SJSA1 (cell line): ENCODE results near the gene WFIKKN2. TPM values are rescaled to one million over a fixed set of nuclear protein-coding genes. Genes with fewer than 3 reads are reported as not detected.

Experiments used
- DNase-seq, 2 experiments: peaks; one replicate each; pipeline ENCODE4 v3.0.0-alpha.2; 2015 to 2020; ENCODE audit warnings: low spot score in 2 of 2, low read depth in 1 of 2
- H3K27ac ChIP-seq: fragments of 250-450 bp; sonication (Bioruptor Pico); 2 replicates; pipeline ENCODE4 v1.5.1; 2020; ENCODE audit warnings: mild to moderate bottlenecking, moderate library complexity
- H3K27me3 ChIP-seq: fragments of 250-450 bp; sonication (Bioruptor Pico); replicated peaks from 2 replicates; pipeline ENCODE4 v1.5.1; 2020; ENCODE audit warnings: mild to moderate bottlenecking, moderate library complexity
- H3K36me3 ChIP-seq: fragments of 250-450 bp; sonication (Bioruptor Pico); 2 replicates; pipeline ENCODE4 v1.5.1; 2020; ENCODE audit warnings: mild to moderate bottlenecking
- H3K4me1 ChIP-seq: fragments of 250-450 bp; sonication (Bioruptor Pico); replicated peaks from 2 replicates; pipeline ENCODE4 v1.6.1; 2021; ENCODE audit warnings: mild to moderate bottlenecking
- H3K4me3 ChIP-seq: fragments of 250-450 bp; sonication (Bioruptor Pico); 2 replicates; pipeline ENCODE4 v1.5.1; 2020; ENCODE audit warnings: mild to moderate bottlenecking
- H3K9me3 ChIP-seq: fragments of 250-450 bp; sonication (Bioruptor Pico); replicated peaks from 2 replicates; pipeline ENCODE4 v1.5.1; 2020; ENCODE audit warnings: mild to moderate bottlenecking
- total RNA-seq: library from RNA; depleted of rRNA; stranded (reverse); fragments of >200 nt; shearing (Covaris generic); gene quantifications from 2 replicates; pipeline ENCODE4 v1.2.3, GENCODE V29; 2014

Gene WFIKKN2
- total RNA-seq, 1 experiment from 2014 or later, result not detected

DNA sequence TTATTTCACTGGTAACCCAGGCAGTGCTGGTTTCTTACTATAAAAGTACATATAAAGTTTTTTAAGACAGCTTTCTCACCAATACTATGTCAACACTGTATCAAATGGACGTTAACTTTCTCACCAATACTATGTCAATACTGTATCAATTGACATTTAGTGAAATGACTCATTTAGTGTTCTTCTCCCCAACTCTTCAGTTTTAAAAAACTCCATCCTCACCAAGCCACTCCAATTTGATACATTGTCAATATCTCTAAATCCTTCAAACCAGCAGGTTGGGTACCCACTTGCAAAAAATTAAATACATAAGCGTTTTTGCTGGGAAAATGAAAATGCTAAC is 25.9 kb downstream of the WFIKKN2 start:
- no peaks in the 10 kb centered on the region for H3K27me3 ChIP-seq
- H3K36me3 ChIP-seq, result peaks cover 27% of the 10 kb centered on the region
- H3K4me1 ChIP-seq, result no peaks in the 10 kb centered on the region
- no peak overlapping the region for H3K4me3 ChIP-seq
- H3K27ac ChIP-seq, result no peak overlapping the region
- H3K9me3 ChIP-seq, result no peaks in the 10 kb centered on the region
- DNase-seq, result no peak

DNA sequence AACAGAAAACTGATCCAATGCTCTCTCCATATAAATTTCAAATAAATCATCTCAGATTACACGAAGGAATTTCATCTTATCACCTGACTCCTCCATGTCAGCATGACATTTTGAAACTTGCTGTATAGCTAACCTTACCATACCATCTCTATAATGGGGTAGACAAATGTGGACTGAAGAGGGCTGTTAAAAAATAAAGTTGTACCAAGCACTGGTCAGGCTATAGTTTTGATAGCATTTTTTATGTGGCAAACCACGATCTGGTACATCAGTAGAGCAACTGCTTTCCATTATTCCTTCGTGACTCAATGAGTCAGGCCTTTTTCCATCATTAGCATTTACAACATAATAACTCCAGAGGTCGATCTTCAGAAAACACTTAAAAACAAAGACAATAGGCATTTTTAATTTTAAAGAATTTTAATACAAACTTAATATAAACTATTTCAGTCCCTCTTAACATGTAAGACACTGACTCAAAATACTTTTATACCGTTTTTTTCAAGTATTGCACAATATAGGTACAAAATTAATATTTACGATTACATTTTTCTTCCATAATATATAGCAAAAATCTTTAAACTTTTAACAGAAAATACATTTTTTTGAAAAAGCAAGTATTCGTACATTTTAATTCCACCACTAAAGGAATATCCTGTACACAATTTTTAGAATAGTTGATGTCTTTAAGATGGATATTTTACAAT is 26.6 kb downstream of the WFIKKN2 start:
- no peak overlapping the region for H3K4me3 ChIP-seq
- H3K27me3 ChIP-seq, result no peaks in the 10 kb centered on the region
- H3K27ac ChIP-seq, result no peak overlapping the region
- H3K36me3 ChIP-seq, result peaks cover 27% of the 10 kb centered on the region
- no peaks in the 10 kb centered on the region for H3K9me3 ChIP-seq
- peaks cover 3% of the 10 kb centered on the region; the same call in 1 of the 2 replicates for H3K4me1 ChIP-seq
- no peak for DNase-seq

DNA sequence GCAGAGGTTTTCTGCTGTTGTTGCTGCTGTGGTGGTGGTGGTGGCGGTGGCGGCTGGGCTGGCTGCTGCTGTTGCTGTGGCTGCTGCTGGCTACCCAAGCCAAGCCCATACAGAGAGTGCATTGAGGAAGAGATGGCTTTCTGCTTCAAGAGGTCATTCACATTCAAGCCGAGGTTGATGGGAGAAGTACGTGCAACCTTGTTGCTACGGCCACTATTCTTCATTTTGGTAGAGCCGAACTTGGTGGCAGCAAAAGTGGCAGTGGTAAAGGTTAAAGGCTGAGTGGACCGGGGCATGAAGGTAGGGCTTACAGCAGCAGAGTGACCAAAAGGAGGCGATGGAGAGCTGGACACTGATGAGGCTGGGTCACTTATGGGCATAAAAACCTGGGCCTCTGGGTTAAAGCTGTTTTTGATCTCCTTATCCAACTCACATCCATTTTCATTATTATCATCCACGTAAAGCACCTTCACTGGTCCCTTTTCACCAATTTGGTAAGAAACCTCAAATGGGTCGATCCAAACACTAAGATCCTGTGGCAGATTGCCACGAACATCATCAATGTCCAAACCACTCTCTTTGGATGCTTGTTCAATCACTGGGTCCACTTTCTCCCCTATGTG is 27.9 kb downstream of the WFIKKN2 start:
- Histone ChIP-seq H3K4me1 (peaks cover 10% of the 10 kb centered on the region), H3K27me3 (no peaks in the 10 kb centered on the region), H3K36me3 (peaks cover 27% of the 10 kb centered on the region), H3K4me3 (no peak overlapping the region), H3K27ac (no peak overlapping the region), H3K9me3 (no peaks in the 10 kb centered on the region)
- DNase-seq, result no peak

DNA sequence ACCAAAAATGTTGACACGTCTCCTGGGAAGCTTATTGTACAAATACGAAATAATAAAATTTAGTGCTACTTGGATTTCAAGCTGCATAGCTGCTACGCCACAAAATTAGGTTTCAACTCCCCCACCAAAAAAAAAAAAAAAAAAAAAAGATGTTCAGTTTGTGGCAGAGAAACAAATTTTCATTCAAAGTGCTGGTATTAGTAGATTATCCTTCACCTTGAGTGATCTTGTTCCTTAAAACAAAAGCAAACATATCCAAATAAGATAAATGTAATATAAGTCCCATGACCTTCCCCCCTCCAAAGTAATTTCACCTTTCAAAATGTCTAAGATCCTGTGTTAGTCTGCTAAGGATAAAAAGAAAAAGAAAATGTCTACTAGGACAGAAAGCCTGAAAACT is 28.5 kb downstream of the WFIKKN2 start:
- H3K27ac ChIP-seq, result no peak overlapping the region
- H3K4me3 ChIP-seq, result no peak overlapping the region
- H3K9me3 ChIP-seq, result no peaks in the 10 kb centered on the region
- H3K36me3 ChIP-seq, result peaks cover 27% of the 10 kb centered on the region
- DNase-seq, result no peak
- peaks cover 10% of the 10 kb centered on the region for H3K4me1 ChIP-seq
- no peaks in the 10 kb centered on the region for H3K27me3 ChIP-seq

DNA sequence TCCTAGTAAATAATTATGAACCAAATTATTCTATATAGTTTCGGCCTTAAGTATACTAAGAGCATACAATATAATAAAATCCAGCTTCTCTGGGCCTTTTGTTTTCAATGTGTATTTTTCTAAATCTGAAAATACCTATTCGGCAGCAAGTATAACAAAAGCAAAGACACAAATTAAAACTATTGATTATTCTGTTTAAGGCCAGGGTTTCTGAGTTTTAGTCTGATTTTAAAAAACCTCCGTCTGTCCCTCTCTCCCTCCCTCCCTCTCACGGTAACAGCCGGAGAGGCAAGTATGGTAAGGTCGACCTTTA is 29.3 kb downstream of the WFIKKN2 start:
- H3K9me3 ChIP-seq, result no peaks in the 10 kb centered on the region
- peaks cover 27% of the 10 kb centered on the region for H3K36me3 ChIP-seq

DNA sequence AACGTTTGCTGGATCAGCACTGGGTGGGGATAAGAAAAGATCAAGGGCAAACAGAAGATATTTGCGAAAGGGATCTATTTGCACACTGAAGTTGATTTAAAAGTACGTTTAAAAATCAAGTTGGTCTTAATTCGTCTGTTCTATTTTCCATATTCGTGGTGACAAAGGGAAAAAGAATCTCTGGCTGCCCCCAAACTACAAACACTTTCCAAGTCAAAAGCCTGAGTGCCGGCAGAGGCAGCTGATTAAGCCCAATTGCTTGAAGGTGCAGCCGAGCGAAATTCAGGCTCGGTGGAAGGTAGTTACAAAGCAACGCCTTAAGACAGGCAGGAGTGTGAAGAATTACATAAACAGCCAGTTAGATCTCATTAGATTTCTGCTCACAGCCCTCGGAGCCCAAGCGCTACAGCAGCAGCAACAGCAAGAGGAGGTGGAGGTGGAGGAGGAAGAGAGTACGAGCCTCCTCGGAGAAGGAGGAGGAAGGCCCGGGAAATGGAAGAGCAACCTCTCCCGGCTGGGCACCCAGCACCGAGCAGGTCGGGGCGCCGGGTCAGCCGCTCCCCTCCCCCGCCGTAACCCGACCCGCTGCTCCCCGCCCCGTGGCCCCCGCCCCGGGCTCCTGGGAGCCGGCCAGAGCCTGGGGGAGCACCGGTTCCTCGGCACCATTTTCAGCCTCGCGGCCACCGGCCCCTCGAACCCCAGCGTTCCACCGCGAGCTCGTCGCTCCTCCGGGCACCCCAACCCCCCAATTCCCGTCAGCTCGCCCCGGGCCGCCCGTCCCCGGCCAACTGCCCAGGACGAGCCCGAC is 29.9 kb downstream of the WFIKKN2 start:
- Histone ChIP-seq H3K9me3 (no peaks in the 10 kb centered on the region), H3K36me3 (peaks cover 27% of the 10 kb centered on the region), H3K27me3 (no peaks in the 10 kb centered on the region), H3K4me3 (peak overlapping the region; percentile 90), H3K4me1 (peaks cover 10% of the 10 kb centered on the region), H3K27ac (peak overlapping the region; percentile 26)
- peak in 1 of 2 experiments; percentile 64 for DNase-seq

More for the DNA sequence above, 29.3 kb downstream of the WFIKKN2 start:
- Histone ChIP-seq H3K4me1 (peaks cover 10% of the 10 kb centered on the region), H3K27me3 (no peaks in the 10 kb centered on the region), H3K4me3 (peak overlapping the region; percentile 90), H3K27ac (no peak overlapping the region)
- DNase-seq, result no peak

DNA sequence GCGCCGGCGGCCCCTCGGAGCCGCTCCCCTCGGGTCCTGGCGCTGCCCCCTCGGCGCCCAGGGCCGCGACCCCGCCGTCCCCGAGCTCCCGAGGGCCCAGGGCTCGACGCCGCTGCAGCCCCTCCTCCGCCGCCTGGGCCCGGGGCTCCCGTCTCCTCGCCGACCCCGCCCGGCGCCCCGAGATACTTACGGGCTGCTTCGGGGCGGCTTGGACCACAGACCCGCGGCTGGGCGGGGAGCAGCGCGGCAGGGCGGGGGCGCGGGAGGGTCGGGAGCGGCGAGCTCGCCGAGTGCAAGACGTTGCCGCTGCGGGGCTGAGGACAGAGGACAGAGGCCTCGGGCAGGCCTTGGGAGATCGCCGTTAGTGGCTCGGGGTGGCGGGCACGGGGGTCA is 30.5 kb downstream of the WFIKKN2 start:
- peak overlapping the region; percentile 26 for H3K27ac ChIP-seq
- DNase-seq, result no peak
- no peaks in the 10 kb centered on the region for H3K27me3 ChIP-seq

DNA sequence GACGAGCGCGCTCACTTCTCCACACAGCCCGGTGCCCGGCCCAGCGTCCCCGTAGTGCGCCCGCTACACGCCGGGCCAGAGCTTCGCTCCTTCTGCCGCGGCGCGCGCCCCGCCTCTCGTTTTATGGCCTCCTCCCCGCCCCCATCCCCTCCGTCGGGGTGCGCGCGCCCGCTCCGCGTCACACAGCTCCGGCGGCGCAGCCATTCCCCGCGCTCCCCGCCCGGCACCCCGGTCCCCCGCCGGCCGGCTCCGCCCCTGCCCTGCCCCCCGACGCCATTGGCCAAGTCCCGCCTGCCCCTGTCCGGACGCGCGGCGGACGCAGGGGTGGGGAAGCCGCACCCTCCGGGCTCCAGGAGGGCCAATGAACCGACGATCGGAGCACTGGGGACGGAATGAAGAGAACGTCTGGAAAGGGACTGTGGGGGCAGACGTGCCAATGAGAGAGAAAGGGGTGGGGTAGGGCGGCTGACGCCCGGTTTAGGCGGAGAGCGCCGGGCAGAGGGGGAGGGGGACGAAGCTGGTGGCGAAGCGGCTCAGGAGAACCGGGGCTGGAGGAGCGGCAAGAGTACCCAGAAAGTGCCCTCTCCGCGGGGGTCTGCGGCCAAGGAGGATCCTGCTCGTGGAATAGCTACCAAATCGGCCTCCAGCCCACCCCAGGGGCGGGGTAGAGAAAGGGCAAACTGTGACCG is 31.0 kb downstream of the WFIKKN2 start, which contains the start of gene TOB1:
TOB1 (minus strand) TSS at position 94 of the 689 bp plus-strand sequence. CDS start 2,337 bp downstream, outside the sequence.
- Histone ChIP-seq H3K4me3 (peak within 1 kb of the TSS; percentile 90), H3K27ac (peak within 1 kb of the TSS; percentile 55), H3K4me1 (peaks cover 10% of the 10 kb centered on the region), H3K9me3 (no peaks in the 10 kb centered on the region), H3K27me3 (no peaks in the 10 kb centered on the region), H3K36me3 (peaks cover 27% of the 10 kb centered on the region)
- DNase-seq, result peak; percentile 92 to 99

More for the DNA sequence above, 30.5 kb downstream of the WFIKKN2 start:
- peaks cover 27% of the 10 kb centered on the region for H3K36me3 ChIP-seq
- peaks cover 10% of the 10 kb centered on the region for H3K4me1 ChIP-seq
- no peaks in the 10 kb centered on the region for H3K9me3 ChIP-seq
- H3K4me3 ChIP-seq, result peak overlapping the region; percentile 90

DNA sequence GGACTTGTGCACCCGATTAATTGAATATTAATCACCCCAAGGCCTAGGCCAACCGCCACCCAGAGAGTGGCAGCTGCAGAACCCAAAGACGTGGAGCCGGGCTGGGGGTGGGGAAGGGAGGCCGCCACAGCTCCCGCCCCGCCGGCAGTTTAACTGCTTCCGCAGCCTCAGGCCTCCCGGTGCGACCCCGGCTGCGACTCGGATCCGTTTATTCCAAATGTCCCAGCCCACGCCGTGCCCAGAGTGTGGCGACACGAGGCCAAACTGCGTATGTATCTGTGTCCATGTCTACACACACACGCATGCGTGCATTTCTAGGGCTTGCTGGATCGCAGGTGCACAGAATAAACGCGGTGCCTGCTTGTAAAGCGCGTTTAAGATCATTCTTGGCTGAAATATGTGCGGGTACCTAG is 31.6 kb downstream of the WFIKKN2 start:
- peaks cover 22% of the 10 kb centered on the region for H3K36me3 ChIP-seq
- peak; percentile 65 to 89 for DNase-seq

DNA sequence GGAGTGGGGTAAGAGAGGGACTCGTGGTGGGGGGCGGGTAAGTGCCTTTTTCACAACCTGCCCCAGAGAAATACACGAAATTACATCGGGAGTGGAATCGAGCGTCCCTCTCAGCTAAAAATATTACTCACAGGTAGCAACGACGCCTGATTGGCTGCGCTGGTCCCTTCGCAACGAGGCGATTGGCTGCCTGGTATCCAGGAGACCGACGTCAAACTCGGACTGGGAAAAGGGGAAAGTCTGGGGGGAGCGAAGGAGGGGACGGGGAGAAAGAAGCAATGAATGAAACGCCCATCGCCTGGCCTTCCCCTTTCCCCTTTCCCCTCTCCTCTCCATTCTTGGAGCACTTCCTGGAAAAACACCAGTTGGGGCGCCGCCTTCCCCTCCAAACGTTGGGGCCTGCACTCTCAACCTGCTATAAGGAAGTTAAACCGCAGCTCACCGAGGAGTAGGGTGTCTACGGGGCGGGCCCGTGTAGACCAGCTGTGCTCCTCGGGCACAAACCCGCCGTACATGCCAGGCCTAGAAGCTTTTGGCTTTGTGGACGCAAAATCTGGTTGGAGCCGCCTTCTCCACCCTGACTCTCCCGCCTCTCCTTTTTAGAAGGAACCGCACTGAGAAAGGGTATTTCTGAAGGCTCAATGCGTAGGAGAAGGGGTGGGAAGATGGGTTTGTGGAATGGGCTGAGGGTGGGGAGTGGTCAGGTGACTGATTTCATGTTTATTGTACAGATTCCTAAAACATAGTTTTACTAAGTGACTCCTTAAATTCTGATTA is 32.2 kb downstream of the WFIKKN2 start:
- Histone ChIP-seq H3K36me3 (peaks cover 18% of the 10 kb centered on the region), H3K27me3 (no peaks in the 10 kb centered on the region), H3K27ac (peak overlapping the region; percentile 55), H3K4me3 (peak overlapping the region; percentile 90), H3K4me1 (peaks cover 10% of the 10 kb centered on the region), H3K9me3 (no peaks in the 10 kb centered on the region)
- peak; percentile 90 for DNase-seq

More for the DNA sequence above, 31.6 kb downstream of the WFIKKN2 start:
- peak overlapping the region; percentile 90 for H3K4me3 ChIP-seq
- H3K27me3 ChIP-seq, result no peaks in the 10 kb centered on the region
- H3K27ac ChIP-seq, result peak overlapping the region; percentile 55
- H3K9me3 ChIP-seq, result no peaks in the 10 kb centered on the region
- H3K4me1 ChIP-seq, result peaks cover 10% of the 10 kb centered on the region

DNA sequence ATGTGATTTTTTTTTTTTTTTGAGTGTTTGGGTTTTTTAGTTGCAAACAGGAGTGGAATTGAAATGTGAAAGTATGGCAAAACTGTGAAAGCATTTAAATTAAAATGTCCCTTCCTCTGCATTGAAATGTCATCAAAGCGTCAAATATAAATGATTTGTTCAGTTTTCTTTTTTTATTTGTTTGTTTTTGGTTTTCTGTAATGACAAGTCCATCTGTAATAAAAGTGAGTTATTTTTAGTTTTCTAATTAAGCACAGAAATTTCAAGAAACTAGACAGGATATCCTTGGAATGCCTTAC is 32.7 kb downstream of the WFIKKN2 start:
- DNase-seq, result no peak
- H3K27me3 ChIP-seq, result no peaks in the 10 kb centered on the region
- H3K4me3 ChIP-seq, result no peak overlapping the region
- no peak overlapping the region for H3K27ac ChIP-seq
- peaks cover 10% of the 10 kb centered on the region for H3K4me1 ChIP-seq
- peaks cover 12% of the 10 kb centered on the region for H3K36me3 ChIP-seq
- H3K9me3 ChIP-seq, result no peaks in the 10 kb centered on the region

DNA sequence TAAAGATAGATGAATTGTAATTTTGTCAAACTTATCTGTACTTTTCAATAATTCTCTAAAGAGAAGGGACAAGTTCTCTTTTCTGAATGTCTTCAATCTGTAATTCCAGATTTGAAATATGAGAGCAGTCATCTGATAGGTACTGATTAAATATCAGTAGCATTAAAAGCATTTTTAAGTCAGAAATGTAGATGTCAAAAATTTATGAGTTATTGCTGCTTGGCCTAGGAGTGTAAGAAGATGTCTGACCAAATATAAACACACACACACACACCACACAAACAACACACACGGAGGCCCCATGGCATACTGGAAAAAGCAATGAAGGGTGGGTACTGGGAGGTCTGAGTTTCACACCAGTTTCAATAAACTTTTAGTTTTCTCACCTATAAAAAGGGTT is 33.2 kb downstream of the WFIKKN2 start:
- peaks cover 10% of the 10 kb centered on the region for H3K4me1 ChIP-seq
- H3K36me3 ChIP-seq, result peaks cover 7% of the 10 kb centered on the region
- H3K9me3 ChIP-seq, result no peaks in the 10 kb centered on the region
- no peak for DNase-seq
- H3K27ac ChIP-seq, result no peak overlapping the region
- no peak overlapping the region for H3K4me3 ChIP-seq
- no peaks in the 10 kb centered on the region for H3K27me3 ChIP-seq

DNA sequence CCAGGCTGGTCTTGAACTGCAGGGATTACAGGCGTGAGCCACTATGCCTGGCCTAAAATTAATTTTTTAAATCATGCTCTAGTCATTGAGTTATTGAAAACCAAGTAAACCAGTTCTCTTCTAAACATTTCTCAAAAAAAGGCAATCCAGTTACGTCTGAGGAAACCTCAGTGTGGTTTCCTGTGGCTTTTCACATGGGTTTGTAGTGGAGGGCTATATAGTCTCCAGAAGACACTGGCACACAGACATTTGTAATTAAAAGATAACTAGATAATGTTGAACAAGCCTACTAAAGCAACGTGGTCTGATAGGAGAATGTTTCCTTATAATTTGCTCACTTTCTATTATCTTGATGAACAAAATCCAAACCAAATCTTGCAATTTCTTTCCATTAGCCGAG is 36.0 kb downstream of the WFIKKN2 start:
- H3K4me1 ChIP-seq, result peaks cover 10% of the 10 kb centered on the region
- no peaks in the 10 kb centered on the region for H3K9me3 ChIP-seq
- H3K27ac ChIP-seq, result no peak overlapping the region
- H3K27me3 ChIP-seq, result peaks cover 6% of the 10 kb centered on the region; the same call in 1 of the 2 replicates
- no peak overlapping the region for H3K4me3 ChIP-seq
- DNase-seq, result no peak
- no peaks in the 10 kb centered on the region for H3K36me3 ChIP-seq
